ENCODE results near the gene DNAH2. TPM values are rescaled to one million over a fixed set of nuclear protein-coding genes. Genes with fewer than 3 reads are reported as not detected.

DNAH2 gene
- total and polyA plus RNA-seq, 2 of the 13 experiments (the other 11 are each of a cell fraction or from before 2014, with no cell fraction given), result not detected

DNA sequence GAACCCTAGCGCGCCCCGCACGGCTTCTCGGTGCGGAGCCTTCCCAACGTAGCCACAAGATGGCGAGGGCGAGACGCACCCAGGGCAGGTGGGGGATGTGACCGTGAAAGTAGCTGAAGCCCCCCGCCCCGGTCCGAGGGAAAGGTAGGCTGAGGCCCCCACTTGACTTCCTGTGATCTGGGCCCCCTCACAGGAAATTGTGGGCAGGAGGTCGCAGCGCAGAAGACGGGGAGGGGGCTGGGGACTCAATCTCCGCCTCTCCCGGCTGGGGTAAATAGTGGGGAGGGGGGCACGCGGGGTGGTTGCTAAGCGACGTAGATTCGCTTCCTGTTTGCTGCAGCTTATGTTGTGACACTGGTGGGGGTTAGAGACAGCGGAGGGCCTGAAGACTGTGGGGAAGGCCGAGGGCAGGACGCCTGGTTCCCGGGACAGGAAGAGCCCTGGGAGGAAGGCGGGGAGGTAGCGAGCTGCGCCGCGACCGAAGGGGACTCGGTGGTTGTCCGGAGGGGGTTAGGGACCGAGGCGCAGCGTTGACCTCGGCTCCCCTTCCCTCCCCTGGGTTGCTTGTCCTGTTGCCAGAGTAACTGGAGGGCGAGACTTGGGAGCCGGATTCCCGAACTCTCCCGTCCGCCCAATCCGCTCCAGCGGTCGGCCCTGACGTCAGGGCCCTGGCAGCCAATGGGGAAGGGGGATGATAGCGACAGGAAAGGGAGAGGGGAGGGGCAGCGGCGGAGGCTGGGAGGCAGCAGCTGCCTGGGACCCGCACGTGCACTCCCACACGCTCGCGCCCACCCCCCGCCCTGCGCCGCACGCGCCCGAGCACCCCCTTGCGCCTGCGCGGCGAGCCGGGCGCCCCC lies 117.6 kb downstream of the DNAH2 start (continued):
- TF ChIP-seq, protein P1, sequence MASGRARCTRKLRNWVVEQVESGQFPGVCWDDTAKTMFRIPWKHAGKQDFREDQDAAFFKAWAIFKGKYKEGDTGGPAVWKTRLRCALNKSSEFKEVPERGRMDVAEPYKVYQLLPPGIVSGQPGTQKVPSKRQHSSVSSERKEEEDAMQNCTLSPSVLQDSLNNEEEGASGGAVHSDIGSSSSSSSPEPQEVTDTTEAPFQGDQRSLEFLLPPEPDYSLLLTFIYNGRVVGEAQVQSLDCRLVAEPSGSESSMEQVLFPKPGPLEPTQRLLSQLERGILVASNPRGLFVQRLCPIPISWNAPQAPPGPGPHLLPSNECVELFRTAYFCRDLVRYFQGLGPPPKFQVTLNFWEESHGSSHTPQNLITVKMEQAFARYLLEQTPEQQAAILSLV (CRISPR knock-in tag; IDR thresholded peaks at IDR 0.05; ENCODE audit: borderline replicate concordance), result no peak
- TF ChIP-seq, protein P2, sequence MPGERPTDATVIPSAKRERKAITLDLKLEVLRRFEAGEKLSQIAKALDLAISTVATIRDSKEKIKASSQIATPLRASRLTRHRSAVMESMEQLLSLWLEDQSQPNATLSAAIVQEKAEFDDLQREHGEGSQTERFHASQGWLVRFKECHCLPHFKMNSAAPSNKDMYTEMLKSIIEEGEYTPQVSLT (CRISPR knock-in tag; IDR thresholded peaks at IDR 0.05; ENCODE audit: borderline replicate concordance, low read depth), result no peak; the same call in 1 of the 2 replicates
- TF ChIP-seq, protein P3, sequence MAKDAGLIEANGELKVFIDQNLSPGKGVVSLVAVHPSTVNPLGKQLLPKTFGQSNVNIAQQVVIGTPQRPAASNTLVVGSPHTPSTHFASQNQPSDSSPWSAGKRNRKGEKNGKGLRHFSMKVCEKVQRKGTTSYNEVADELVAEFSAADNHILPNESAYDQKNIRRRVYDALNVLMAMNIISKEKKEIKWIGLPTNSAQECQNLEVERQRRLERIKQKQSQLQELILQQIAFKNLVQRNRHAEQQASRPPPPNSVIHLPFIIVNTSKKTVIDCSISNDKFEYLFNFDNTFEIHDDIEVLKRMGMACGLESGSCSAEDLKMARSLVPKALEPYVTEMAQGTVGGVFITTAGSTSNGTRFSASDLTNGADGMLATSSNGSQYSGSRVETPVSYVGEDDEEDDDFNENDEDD (CRISPR knock-in tag; IDR thresholded peaks at IDR 0.05; ENCODE audit: borderline replicate concordance), result peak; percentile 27; the same call in 1 of the 2 replicates
- TF ChIP-seq FLYWCH1 (CRISPR knock-in tag; IDR thresholded peaks at IDR 0.05), result no peak
- TF ChIP-seq ZNF761 (CRISPR knock-in tag; conservative IDR thresholded peaks at IDR 0.05), result no peak; the same call in 1 of the 2 replicates
- no peak for TF ChIP-seq ZFP62 (CRISPR knock-in tag; IDR thresholded peaks at IDR 0.05)
- peak; percentile 30; the same call in 1 of the 2 replicates for TF ChIP-seq KAT8 (CRISPR knock-in tag; IDR thresholded peaks at IDR 0.05)
- no peak for TF ChIP-seq ONECUT2 (CRISPR knock-in tag; IDR thresholded peaks at IDR 0.05)
- peak; percentile 18; the same call in 1 of the 2 replicates for TF ChIP-seq SPEN (CRISPR knock-in tag; IDR thresholded peaks at IDR 0.05; ENCODE audit: low read depth)
- TF ChIP-seq, protein P4, sequence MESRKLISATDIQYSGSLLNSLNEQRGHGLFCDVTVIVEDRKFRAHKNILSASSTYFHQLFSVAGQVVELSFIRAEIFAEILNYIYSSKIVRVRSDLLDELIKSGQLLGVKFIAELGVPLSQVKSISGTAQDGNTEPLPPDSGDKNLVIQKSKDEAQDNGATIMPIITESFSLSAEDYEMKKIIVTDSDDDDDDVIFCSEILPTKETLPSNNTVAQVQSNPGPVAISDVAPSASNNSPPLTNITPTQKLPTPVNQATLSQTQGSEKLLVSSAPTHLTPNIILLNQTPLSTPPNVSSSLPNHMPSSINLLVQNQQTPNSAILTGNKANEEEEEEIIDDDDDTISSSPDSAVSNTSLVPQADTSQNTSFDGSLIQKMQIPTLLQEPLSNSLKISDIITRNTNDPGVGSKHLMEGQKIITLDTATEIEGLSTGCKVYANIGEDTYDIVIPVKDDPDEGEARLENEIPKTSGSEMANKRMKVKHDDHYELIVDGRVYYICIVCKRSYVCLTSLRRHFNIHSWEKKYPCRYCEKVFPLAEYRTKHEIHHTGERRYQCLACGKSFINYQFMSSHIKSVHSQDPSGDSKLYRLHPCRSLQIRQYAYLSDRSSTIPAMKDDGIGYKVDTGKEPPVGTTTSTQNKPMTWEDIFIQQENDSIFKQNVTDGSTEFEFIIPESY (CRISPR knock-in tag; IDR thresholded peaks at IDR 0.05), result peak; percentile 40; the same call in 1 of the 2 replicates
- peak; percentile 78 for TF ChIP-seq CHD2 (IDR thresholded peaks at IDR 0.05; ENCODE audit: low read depth, low read length)
- TF ChIP-seq HDAC1 (CRISPR knock-in tag; IDR thresholded peaks at IDR 0.05), result no peak
- no peak for TF ChIP-seq ZNF841 (CRISPR knock-in tag; IDR thresholded peaks at IDR 0.05; ENCODE audit: borderline replicate concordance)
- TF ChIP-seq JUN (CRISPR knock-in tag; IDR thresholded peaks at IDR 0.05), result no peak
- no peak for TF ChIP-seq CBFB (CRISPR knock-in tag; IDR thresholded peaks at IDR 0.05)
- no peak for TF ChIP-seq JUNB (CRISPR knock-in tag; IDR thresholded peaks at IDR 0.05; ENCODE audit: borderline replicate concordance)
- TF ChIP-seq BHLHE40 (IDR thresholded peaks at IDR 0.05; ENCODE audit: low read length), result peak; percentile 100
- TF ChIP-seq, protein P5, sequence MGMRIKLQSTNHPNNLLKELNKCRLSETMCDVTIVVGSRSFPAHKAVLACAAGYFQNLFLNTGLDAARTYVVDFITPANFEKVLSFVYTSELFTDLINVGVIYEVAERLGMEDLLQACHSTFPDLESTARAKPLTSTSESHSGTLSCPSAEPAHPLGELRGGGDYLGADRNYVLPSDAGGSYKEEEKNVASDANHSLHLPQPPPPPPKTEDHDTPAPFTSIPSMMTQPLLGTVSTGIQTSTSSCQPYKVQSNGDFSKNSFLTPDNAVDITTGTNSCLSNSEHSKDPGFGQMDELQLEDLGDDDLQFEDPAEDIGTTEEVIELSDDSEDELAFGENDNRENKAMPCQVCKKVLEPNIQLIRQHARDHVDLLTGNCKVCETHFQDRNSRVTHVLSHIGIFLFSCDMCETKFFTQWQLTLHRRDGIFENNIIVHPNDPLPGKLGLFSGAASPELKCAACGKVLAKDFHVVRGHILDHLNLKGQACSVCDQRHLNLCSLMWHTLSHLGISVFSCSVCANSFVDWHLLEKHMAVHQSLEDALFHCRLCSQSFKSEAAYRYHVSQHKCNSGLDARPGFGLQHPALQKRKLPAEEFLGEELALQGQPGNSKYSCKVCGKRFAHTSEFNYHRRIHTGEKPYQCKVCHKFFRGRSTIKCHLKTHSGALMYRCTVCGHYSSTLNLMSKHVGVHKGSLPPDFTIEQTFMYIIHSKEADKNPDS (CRISPR knock-in tag; IDR thresholded peaks at IDR 0.05), result no peak
- no peak for TF ChIP-seq CENPT (CRISPR knock-in tag; IDR thresholded peaks at IDR 0.05; ENCODE audit: low read depth)
- TF ChIP-seq FOXJ3 (CRISPR knock-in tag; IDR thresholded peaks at IDR 0.05; ENCODE audit: borderline replicate concordance), result no peak
- TF ChIP-seq KLF13 (CRISPR knock-in tag; IDR thresholded peaks at IDR 0.05), result no peak
- no peak for TF ChIP-seq ZNF564 (CRISPR knock-in tag; IDR thresholded peaks at IDR 0.05)
